DMS 273 (cell line): ENCODE data around the gene HOXD3.

Experiments used
- DNase-seq: peaks from one replicate; lab custom pipeline; 2025; ENCODE audit not compliant: unreplicated experiment; lab: John Stamatoyannopoulos, UW

The HOXD3 gene

DNA sequence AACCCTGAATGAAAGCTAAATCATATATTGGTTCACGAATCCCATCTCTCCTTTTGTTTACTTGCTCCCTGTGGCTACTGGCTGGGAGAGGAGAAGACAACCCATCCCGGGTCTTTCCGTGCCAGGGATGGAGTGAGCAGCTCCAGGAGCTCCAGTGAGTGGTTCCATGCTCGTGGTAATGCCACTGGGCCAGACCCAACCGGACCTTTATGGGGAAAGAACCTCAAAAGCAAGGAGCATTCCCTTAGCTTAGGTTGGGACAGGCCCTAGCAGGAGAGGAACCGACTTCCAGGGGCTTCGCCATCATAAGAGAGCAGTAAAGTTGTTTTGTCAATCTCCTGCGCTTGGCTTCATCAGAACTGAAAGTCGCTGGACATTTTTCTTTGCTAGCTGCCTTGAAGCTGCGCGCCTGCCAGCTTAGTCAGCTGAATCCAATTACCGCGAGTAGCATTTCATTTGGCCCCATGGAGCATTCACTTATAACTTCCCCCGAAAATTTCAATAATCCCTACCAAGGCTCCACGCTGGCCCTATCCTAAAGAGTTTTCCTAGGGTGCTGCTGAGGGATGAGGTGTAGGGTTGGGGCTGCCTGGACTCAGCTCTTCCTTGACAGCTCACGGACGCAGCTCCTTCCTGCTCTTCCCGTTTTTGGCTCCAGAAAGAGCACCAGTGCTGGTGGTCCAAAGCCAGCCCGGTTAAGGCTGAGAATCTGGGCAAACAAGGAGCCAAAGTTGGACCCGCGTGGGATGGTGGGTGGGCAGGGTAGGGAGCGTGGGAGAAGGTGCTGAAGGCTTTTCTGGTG lies 4.9 kb downstream of the HOXD3 start:
- DNase-seq, result no peak

- DNase-seq, result no peak
These were observed 6.0 kb downstream of the HOXD3 start for GRCh38 chr2:176162911-176163671.

DNA sequence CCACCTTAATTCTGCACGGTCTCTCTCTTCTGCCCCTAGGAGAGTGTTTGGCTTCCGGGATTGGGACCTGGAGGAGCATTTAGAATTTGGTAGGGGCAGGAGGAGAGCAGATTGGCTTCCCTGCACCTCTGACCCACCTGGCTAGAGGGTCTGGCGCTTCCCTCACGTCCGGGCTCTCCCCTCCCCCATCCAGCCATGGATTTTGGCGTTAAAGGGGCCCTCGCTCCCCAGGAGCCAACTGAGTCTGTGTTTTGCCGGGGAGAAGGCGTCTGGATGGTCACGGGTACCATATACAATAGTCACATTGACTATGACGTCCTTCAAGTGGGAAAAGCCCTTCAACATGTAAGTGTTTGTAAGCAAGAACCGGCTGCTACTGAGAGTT lies 6.6 kb downstream of the HOXD3 start:
- DNase-seq, result no peak

DNA sequence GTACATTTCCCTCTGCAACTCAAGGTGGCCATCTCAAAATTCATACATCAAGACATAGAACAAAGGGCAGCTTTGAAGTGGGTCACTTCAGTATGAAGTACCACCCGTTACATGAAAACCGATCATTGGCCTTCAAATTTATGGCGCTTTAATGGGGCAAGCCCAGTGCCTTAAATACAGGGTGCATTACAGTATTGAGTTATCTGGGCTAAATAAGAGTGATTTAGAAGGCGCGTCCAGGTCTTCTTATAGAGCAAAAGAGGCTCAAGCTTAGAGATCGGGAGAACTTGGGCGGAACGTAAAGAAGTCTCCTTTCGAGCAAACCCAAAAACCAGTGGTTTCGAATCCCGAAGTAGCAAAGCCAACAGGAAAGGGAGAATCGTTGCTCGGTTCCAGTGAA lies 7.1 kb downstream of the HOXD3 start:
- DNase-seq, result no peak

GRCh38 chr2:176164611-176165369 lies 7.7 kb downstream of the HOXD3 start:
- DNase-seq, result no peak

GRCh38 chr2:176165370-176166050 lies 8.4 kb downstream of the HOXD3 start:
- no peak for DNase-seq

- no peak for DNase-seq
These were observed 9.2 kb downstream of the HOXD3 start for GRCh38 chr2:176166272-176166671.

GRCh38 chr2:176167398-176167797 lies 10.3 kb downstream of the HOXD3 start:
- no peak for DNase-seq

DNA sequence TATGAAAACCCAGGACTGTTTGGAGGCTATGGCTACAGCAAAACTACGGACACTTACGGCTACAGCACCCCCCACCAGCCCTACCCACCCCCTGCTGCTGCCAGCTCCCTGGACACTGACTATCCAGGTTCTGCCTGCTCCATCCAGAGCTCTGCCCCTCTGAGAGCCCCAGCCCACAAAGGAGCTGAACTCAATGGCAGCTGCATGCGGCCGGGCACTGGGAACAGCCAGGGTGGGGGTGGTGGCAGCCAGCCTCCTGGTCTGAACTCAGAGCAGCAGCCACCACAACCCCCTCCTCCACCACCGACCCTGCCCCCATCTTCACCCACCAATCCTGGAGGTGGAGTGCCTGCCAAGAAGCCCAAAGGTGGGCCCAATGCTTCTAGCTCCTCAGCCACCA lies 12.1 kb downstream of the HOXD3 start:
- DNase-seq, result no peak

DNA sequence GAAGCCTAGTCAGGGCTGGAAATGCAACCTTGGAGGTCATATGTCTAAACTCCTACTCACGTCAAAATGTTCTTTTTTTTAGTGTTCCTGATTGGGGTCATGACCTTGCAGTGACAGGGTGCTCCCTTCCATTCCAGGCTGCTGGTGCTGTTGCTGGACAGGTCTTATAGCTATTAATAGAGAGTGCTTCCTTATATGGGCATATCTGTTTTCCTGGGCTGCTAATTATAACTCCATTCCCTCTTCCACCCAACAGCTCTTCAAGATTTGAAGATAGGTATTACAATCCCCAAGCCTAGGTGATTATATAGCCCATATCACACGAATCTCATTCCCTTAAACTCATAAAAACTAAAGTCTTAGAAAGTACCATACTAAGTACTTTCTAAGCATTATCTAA lies 12.6 kb downstream of the HOXD3 start:
- no peak for DNase-seq

GRCh38 chr2:176170602-176171305 lies 13.6 kb downstream of the HOXD3 start:
- DNase-seq, result no peak

GRCh38 chr2:176171351-176172006 lies 14.4 kb downstream of the HOXD3 start:
- no peak for DNase-seq

DNA sequence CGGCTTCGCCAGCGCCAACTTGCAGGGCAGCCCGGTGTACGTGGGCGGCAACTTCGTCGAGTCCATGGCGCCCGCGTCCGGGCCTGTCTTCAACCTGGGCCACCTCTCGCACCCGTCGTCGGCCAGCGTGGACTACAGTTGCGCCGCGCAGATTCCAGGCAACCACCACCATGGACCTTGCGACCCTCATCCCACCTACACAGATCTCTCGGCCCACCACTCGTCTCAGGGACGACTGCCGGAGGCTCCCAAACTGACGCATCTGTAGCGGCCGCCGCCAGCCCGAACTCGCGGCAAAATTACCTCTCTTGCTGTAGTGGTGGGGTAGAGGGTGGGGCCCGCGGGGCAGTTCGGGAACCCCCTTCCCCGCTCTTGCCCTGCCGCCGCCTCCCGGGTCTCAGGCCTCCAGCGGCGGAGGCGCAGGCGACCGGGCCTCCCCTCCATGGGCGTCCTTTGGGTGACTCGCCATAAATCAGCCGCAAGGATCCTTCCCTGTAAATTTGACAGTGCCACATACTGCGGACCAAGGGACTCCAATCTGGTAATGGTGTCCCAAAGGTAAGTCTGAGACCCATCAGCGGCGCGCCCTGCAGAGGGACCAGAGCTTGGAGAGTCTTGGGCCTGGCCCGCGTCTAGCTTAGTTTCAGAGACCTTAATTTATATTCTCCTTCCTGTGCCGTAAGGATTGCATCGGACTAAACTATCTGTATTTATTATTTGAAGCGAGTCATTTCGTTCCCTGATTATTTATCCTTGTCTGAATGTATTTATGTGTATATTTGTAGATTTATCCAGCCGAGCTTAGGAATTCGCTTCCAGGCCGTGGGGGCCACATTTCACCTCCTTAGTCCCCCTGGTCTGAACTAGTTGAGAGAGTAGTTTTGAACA lies 15.1 kb downstream of the HOXD3 start:
- no peak for DNase-seq

DNA sequence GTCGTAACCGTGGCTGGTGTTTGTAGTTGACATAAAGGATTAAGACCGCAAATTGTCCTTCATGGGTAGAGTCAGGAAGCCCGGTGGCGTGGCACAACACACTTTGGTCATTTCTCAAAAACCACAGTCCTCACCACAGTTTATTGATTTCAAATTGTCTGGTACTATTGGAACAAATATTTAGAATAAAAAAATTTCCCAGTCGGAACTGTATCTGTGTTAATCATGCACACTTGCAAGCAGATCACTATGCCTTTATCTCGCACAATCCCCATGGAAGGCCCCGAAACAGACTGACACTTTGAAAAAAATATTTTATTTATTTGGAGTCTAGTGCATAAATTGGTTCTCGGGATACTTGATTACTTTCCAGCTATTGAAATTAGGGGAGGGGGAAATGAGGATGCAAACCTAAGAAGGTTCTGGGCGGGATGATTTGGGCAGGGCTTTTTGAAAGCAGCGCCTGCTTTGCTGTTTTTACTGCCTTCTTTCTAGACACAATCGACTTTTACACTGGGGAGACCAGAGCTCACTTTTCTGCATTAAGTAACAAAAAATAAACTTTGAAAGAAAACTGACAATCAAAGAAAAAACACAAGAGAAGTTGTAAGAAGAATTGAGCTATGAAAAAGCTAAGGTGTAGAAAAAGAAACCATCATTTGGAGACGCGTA lies 15.9 kb downstream of the HOXD3 start:
- DNase-seq, result no peak

DNA sequence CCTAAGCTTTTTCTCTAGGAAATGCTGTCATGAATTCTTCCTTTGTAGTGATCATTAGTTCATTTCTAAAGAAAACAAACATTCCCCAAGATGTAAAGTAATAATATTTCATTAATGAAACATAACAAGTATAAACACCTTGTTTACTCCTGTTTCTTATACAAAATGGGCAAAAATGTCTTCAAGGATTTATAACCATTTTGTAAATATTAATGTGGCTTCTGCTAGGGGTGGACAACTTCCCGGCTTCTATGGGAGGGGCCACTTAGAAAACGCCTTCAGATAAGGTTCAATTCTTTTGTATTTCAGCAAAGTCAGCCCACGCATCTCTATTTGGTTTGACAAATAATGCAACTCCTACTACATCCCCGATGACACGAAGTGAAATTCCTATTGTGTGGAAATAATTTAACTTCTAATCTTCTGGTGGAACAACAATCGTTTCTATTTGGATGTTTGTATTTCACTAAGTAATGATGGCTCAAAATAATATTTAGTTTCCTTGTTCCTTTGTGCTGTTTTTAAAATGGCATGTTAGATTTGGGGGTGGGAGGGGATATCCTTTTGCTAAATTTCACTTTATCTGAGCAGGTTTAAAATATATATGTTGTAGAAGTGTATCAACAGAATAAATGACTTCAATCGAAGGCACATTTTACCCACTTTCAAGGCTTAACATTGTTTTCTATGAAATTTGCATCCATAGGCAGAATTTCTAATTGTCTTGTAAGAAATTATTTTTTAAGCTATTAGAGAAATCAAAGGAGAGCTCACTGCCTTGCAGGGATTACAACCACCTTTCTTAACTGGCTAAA lies 16.7 kb downstream of the HOXD3 start:
- no peak for DNase-seq

DNA sequence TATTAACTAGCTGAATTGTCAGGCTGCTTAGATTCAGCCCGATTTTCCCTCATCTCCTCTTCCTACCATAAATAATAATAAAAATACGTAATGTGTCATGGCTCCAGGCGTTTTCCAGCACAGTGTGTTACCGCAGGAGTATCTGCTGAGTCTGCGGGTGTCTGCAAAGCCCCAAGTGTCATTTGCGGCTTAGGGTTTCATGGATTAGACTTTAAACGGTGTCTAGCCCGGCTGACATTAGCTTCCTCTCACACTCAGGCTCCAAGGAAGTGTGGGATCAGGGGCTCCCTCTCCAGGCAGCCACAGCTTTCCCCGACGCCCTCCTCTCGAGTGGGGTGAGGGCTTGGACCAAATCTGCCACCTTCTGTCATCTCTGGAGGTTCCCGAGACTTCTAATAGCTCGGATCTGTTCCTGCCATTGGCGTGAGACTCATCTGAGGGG lies 17.3 kb downstream of the HOXD3 start:
- peak; percentile 70 for DNase-seq

- DNase-seq, result peak; percentile 72
These were observed 18.0 kb downstream of the HOXD3 start for GRCh38 chr2:176174824-176175708.
